GM21825 (cell line): ENCODE data around the gene SPINK5.

Experiments
- ATAC-seq: cut with Tn5 transposase; IDR thresholded peaks from one replicate; pipeline ENCODE4 v1.9.1; 2021; ENCODE audit warnings: mild to moderate bottlenecking, moderate library complexity; ENCODE audit not compliant: unreplicated experiment

SPINK5 gene

DNA sequence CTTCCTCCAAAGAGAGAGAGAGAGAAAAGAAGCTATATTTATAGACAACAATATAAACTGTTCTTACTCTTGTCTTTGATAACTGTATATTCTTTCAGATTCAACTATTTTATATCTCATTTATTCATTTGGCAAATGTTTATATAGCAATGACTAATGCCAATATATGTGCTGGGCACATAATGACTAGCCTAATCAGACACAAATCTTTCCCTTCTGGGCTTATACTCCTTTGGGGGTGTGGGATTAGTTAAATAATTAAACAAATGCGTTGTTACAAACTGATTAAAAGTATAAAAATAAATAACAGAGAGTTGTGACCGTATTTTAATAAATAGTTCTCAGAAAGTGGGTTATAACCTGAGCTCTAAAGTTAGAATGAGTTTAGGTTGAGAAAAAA is 108.6 kb downstream of the SPINK5 start:
- ATAC-seq, result no peak

DNA sequence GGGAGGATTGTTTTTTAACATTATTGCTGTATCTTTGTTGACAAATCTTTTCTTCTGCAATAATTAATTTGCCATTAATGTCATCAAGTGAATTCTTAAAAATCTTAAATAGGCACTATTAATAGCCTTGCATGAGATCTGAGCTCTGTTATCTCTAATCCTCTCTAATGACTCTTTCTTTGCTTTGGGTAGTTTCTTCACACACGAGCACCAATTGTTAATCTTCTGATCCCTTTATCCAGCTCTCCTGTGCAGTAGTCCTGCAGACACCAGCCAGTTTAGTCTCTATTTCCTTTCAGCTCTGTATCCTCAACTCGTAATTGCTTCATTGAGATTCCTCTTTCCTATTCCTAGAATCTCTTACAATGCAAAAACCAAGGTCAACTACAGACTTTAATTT is 112.7 kb downstream of the SPINK5 start:
- ATAC-seq, result no peak

DNA sequence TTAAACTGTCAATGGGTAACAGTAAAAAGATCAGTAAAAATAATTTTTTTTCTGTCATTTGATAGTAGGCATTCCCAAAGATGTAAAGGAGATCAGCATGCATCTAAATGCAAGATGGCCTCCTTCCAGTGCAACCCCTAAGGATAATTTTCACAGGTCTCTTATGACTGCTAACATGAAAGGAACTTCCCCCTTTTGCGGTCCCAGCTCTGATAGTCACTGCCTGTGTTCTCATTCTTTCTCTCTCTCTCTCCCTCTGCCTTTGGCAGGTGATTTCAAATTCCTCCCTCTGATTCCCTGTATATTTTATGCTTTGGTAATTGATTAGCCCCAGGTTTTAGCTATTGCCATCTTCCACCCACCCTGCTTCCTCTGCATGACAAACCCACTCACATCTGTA is 113.4 kb downstream of the SPINK5 start:
- no peak for ATAC-seq

DNA sequence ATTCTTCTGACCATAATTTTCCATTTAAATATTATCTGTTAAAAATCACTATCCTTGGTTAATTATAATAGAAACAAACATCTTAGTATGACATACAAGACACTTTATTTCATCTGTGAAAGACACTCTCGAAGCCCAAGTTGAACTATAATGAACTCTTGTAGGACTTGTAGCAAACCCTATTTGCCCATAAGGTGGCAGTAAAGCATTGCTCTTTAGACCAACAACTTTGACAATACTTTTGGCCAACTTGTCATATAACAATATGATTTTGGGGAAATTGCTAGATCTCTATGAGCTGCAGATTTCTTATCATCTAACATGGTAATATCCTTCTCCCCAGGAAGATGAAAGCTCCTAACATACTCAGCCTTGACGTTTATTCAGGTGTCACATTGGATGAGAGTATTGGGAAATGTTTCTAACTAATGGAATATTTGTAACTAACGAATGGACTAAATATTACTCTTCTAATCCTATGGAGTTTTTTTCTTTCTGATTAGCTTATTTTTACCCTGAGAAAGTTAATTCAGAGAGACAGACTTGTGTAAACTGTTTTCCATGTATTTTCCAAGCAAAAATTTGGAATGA is 115.5 kb downstream of the SPINK5 start:
- no peak for ATAC-seq

GRCh38 chr5:148186248-148187003 is 122.6 kb downstream of the SPINK5 start:
- peak; percentile 60 for ATAC-seq
